ENCODE results near the gene MAP2.

- TF ChIP-seq, protein P1, sequence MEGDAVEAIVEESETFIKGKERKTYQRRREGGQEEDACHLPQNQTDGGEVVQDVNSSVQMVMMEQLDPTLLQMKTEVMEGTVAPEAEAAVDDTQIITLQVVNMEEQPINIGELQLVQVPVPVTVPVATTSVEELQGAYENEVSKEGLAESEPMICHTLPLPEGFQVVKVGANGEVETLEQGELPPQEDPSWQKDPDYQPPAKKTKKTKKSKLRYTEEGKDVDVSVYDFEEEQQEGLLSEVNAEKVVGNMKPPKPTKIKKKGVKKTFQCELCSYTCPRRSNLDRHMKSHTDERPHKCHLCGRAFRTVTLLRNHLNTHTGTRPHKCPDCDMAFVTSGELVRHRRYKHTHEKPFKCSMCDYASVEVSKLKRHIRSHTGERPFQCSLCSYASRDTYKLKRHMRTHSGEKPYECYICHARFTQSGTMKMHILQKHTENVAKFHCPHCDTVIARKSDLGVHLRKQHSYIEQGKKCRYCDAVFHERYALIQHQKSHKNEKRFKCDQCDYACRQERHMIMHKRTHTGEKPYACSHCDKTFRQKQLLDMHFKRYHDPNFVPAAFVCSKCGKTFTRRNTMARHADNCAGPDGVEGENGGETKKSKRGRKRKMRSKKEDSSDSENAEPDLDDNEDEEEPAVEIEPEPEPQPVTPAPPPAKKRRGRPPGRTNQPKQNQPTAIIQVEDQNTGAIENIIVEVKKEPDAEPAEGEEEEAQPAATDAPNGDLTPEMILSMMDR (IDR thresholded peaks at IDR 0.05) = no peak
- TF ChIP-seq E2F1 (CRISPR knock-in tag; IDR thresholded peaks at IDR 0.05) (no peak), ZNF416 (CRISPR knock-in tag; IDR thresholded peaks at IDR 0.05) (no peak), MLX (CRISPR knock-in tag; IDR thresholded peaks at IDR 0.05) (no peak), NR1H2 (CRISPR knock-in tag; IDR thresholded peaks at IDR 0.05) (no peak), IRF2 (CRISPR knock-in tag; IDR thresholded peaks at IDR 0.05; ENCODE audit: borderline replicate concordance, low read depth) (no peak), JUN (CRISPR knock-in tag; IDR thresholded peaks at IDR 0.05) (no peak)
- TF ChIP-seq, protein P2, sequence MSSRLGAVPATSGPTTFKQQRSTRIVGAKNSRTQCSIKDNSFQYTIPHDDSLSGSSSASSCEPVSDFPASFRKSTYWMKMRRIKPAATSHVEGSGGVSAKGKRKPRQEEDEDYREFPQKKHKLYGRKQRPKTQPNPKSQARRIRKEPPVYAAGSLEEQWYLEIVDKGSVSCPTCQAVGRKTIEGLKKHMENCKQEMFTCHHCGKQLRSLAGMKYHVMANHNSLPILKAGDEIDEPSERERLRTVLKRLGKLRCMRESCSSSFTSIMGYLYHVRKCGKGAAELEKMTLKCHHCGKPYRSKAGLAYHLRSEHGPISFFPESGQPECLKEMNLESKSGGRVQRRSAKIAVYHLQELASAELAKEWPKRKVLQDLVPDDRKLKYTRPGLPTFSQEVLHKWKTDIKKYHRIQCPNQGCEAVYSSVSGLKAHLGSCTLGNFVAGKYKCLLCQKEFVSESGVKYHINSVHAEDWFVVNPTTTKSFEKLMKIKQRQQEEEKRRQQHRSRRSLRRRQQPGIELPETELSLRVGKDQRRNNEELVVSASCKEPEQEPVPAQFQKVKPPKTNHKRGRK (CRISPR knock-in tag; IDR thresholded peaks at IDR 0.05; ENCODE audit: borderline replicate concordance) = no peak
- TF ChIP-seq, protein P3, sequence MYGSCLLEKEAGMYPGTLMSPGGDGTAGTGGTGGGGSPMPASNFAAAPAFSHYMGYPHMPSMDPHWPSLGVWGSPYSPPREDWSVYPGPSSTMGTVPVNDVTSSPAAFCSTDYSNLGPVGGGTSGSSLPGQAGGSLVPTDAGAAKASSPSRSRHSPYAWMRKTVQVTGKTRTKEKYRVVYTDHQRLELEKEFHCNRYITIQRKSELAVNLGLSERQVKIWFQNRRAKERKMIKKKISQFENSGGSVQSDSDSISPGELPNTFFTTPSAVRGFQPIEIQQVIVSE (CRISPR knock-in tag; IDR thresholded peaks at IDR 0.05; ENCODE audit: borderline replicate concordance) = no peak
Observed at GRCh38 chr2:209529579-209529978, 105.7 kb downstream of the MAP2 start.
